ENCODE measurements around the gene KIF26A.

The KIF26A gene

DNA sequence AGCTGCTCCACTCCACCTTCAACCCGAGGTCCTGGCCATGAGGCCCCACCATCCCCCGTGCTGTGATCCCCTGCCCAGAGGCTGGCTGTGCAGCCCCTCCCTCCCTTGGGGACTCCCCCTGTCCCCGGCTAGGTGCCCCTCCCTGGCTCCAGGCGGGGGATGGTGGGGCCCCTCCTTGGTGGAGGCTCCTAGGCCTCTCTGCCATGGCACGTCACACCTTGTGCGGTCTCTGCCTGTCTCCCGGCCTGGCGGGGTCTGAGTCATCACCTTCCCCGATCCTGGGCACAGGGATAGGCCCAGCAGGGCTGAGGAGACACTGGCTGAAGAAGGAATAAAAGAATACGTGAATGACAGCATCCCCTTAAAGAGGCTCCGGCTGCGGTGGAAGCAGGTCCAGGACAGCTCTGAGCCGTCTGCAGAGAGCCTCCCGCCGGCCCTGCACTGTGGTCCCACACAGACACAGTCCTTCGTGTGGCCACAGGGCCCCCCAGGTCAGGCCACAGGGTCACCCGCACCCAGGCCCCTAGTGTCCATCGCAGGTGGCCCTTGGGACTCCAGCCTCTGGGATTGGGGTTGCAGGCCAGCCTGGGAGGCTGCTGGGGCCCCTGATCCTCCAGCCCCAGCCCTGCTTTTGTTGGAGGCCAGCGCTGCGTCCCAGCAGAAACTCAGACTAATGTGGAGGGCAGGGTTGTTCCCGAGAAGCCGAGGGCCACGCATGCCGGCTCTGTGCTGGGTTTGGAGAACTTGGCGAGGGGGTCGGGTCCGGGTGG is 43.6 kb downstream of the KIF26A start:
- DNase-seq, result no peak

GRCh38 chr14:104182857-104183425 is 44.6 kb downstream of the KIF26A start:
- no peak for DNase-seq

GRCh38 chr14:104183796-104184195 is 45.4 kb downstream of the KIF26A start:
- DNase-seq, result no peak

DNA sequence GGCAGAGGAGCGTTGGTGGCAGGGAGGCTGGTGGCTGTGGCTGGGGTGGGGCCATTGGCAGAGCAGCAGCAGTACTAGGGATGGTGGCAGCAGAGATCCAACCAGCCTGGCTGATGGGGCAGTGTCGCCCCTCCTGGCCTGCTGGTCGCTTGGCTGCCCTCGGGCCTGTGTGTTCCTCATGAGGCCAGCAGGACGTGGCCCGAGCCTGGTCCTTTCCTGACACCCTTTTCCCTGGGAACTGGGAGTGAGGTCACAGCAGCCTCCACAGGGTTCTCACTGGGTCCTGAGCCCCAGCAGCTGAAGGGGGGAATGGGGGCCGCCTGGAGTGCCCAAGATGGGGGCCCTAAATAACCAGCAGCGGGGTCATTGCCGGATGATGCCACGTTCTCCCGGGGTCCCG is 46.1 kb downstream of the KIF26A start:
- no peak for DNase-seq

- DNase-seq, result no peak
These were observed 46.6 kb downstream of the KIF26A start for GRCh38 chr14:104184911-104185499.

- DNase-seq, result no peak
These were observed 47.6 kb downstream of the KIF26A start for GRCh38 chr14:104185916-104186495.

GRCh38 chr14:104186575-104186974 is 48.2 kb downstream of the KIF26A start:
- no peak for DNase-seq

GRCh38 chr14:104187121-104187889 is 48.9 kb downstream of the KIF26A start:
- no peak for DNase-seq

DNA sequence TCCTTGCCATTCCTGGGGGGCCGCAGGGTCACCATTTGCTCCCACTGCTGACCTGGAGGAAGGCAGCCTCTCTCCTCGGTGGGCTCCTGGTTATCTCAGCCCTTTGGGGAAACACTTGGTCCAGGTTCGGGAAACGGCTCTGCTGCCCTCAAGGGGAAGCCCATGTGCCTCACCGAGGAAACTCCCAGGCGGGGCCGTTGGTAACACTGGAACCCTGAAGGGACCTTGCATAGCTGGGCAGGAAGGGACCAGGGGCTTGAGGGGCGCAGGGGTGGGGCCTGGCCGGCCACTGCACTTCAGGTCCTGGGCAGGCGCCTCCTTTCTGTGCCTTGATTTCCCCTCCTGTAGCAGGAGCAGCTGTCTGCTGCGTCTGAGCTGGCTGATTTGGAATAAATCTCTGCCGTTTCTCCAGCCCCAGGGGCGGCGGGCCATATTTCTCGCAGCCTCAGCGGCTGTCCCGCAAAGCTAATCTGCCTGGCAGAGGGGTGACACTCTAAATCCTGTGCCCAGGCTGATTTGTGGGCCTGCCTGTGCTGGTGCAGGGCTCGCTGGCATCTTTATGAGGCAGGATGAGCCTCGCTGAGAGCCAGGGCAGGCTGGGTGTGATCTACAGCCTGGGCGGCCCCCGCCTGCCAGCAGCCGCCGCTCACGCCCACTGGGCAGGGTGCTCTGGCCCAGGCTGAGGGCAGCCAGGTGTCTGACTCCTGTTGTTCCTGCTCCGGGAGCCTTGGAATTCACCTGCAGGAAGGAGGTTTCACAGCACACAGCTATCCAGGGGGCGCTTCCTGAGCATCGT is 49.7 kb downstream of the KIF26A start:
- DNase-seq, result no peak

DNA sequence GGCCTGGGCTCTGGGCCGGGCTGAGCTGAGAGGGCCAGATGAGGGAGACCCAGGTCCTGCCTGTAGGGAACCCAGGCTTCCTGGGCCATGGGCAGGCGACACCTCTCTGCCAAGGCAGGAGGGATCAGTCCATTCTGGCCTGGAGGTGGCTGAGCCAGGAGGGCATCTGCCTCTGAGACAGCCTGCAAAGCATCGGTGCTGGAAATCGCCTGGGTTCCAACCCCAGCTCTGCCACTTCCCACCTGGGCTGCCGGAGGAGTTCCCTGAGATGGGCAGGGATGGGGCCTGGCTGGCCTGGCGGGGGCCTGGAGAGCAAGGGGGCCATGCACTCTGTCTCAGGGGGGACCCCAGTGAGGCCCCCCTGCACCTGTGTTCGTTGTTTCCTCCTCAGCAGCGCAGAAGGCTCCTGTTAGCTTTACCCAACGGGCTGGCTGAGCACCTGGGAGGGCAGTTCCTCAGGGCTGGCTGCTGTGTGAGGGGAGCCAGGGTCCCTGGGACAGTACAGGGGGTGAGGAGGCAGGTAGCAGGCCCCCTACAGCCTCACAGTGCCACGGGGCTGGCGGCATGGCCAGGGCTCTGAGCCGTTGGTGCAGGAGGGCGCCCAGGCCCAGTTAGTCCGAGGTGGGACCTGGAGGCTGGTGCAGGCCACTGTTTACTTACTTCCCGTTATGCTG is 50.5 kb downstream of the KIF26A start:
- no peak for DNase-seq

- no peak for DNase-seq
These were observed 51.4 kb downstream of the KIF26A start for GRCh38 chr14:104189629-104190335.

DNA sequence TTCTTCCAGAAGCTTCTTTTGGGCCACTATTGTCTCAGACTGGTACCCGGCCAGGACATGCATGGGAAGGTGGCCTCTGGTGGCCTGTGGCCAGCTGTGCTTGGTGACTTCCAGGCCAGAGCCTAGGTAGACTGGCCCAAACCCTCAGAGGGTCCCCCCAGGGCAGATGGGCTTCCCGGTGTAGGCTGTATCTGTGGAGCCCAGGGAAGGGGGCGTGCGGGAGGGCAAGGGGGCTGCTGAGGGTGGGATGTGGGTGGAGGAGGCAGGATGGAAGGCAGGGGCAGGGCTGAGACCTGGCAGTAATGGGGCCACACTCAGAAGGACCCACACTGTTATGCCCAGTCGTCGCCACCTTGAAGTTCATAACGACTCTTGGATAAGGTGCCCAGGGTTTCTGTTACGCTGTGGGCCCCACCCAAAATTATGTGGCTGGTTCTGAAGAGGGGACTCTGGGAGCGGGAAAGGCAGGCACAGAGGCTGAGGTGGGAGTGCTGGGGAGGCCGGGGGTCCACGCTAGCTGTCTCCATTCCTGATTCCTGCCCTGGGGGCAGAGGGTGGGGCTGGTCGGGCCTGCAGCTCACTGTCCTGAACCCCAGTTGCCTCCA is 52.1 kb downstream of the KIF26A start:
- DNase-seq, result no peak

- no peak for DNase-seq
These were observed 53.1 kb downstream of the KIF26A start for GRCh38 chr14:104191409-104191997.

DNA sequence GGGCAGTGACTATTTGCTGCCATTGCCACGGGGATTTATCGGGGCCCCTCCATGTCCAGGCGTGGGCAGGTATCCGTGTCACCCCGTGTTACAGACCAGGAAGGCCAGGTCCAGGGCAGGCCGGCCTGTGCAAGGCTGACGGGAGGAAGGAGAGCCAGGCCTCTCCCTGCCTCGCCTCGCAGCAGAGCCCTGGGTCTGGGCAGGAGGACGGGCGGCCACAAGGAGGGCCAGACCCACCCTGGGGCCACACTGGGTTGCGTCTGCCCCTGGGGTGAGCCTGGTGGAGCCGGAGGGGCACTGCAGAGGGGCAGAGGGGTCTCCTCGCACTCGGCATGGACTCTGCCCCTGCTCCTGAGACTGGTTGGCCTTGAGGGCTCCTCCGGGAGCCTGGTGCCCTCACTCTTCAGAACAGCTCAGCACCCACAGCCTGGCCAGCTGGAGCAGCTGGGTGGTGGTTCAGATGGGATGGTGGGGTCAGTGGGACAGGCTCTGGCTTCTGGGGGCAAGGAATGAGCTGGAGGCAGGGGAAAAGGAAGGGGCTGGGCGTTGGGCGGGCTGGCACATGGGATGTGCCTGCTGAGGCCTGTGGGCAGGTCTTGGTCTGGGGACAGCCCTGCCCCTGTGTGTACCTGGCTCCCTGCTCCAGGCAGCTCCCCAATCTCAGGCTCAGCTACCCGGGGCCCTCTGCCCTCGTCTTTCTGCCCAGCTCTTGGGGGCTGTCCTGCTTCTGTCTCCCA is 53.9 kb downstream of the KIF26A start:
- DNase-seq, result no peak

GRCh38 chr14:104192883-104193245 is 54.5 kb downstream of the KIF26A start:
- DNase-seq, result no peak

- DNase-seq, result no peak
These were observed 55.6 kb downstream of the KIF26A start for GRCh38 chr14:104194016-104194415.

DNA sequence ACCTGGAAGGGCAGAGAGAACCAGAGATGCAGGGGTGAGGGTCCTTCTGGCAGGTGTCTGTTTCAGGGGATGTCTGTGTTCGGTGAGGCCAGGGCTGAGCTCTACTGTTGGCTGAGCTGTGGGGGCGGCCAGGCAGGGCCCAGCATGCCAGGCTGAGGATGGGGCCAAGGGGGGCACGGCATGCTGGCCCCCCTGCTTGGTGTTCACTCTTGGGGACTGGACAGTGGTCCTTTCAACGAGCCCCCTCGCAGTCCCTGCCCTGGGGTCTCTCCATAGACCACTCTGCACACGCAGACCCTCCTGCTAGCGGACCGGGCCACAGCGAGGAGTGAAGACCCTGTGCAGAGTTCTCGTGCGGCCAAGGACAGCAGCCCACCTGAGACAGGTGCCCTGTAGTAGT is 56.3 kb downstream of the KIF26A start:
- no peak for DNase-seq

GRCh38 chr14:104195361-104195760 is 57.0 kb downstream of the KIF26A start:
- DNase-seq, result no peak

- no peak for DNase-seq
These were observed 57.5 kb downstream of the KIF26A start for GRCh38 chr14:104195878-104196277.
